Fibroblast of upper back skin (primary cell): ENCODE results near the gene DBNDD2.
A peak's percentile ranks its signal among the peaks of the same experiment; 100 is the strongest.

ENCODE experiments used
- DNase-seq: peaks from one replicate; pipeline ENCODE4 v3.0.0-alpha.2; 2013

Gene DBNDD2

DNA sequence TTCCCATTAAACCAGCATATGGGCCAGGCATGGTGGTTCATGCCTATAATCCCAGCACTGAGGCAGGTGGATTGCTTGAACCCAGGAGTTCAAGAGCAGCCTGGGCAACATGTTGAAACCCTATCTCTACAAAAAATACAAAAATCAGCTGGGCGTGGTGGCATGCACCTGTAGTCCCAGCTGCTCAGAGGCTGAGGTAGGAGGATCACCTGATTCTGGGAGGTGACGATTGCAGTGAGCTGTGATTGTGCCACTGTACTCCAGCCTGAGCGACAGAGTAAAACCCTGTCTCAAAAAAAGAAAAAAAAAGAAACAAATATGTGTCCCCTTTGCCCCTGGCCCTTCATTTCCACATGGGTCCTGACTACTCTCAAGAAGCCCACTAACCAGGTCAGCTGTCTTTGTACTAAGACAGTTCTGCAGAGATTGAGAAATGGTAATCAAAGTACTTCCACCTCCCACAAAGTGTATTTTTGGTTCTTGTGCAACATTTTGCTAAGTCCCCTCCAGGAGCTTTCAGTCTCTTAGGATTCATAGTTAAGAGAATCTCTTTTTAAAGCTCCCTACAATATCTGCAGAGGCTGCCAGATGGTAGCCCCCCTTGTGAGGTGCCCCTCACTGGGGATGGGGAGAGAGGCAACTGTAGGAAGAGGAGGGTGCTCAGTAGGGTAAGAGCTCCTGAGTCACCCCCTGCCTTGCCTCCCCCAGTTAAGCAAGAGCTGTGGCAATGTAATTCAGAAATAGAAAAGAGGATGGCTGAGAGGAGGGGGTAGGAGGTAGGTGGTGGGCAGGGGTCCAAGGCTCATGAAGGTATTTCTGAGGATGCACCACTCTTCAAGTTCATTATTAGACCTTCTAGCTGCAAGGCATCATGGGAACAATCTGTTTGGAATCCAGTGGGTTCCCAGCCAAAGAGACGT is 44.9 kb downstream of the DBNDD2 start:
- no peak for DNase-seq

DNA sequence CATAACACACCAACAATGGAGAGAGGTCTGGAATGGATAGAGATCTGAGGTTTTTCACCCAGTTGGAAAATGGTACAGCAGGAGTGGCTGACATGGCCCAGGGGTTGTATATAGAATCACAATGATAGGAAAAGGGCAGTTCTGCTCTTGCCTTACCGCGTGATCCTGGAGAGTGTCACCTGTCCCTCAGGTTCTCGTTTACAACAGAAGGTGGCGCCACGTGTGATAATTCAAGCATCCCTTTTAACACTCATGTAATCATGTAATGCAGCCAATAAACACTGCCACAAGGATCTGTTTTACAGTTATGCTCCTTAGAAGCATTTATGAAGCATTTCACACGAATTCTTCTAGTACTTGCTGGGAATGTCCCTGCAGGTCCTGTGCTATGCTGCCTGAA is 48.5 kb downstream of the DBNDD2 start:
- peak; percentile 4 for DNase-seq

DNA sequence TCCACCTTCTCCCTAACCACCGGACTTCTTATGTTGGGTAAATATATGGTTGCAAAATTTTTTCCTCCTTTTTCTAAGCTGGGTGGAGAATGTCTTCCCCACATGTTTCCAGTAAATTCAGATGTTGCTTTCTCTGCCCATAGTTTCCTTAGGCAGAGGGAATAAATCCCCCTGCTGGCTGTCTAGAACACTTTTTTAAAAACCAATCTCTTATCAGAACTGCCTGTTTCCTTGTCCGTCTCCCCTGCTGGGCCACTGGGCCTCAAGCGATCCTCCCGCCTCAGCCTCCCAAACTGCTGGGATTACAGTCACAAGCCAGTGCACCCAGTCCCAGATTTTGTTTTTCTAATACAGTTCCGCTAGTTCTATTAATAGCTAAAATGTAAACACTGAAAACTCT is 51.5 kb downstream of the DBNDD2 start:
- no peak for DNase-seq
